K562 (cell line): ENCODE results near the gene PDE6B. TPM values are rescaled to one million over a fixed set of nuclear protein-coding genes. Genes with fewer than 3 reads are reported as not detected.

Source experiments
- CCNT2 ChIP-seq: IDR thresholded peaks from 2 replicates; pipeline ENCODE4 v1.6.1; 2011; ENCODE audit warnings: borderline replicate concordance, low read depth, mild to moderate bottlenecking, moderate library complexity, mixed read lengths, low read length; ENCODE audit not compliant: insufficient read length; ENCODE audit errors: extremely low read depth
- COPS2 ChIP-seq: fragments of 450-650 bp; conservative IDR thresholded peaks from 2 replicates; pipeline ENCODE4 v1.6.1; 2016; ENCODE audit warnings: mild to moderate bottlenecking, moderate library complexity
- RFX5 ChIP-seq: IDR thresholded peaks from 2 replicates; pipeline ENCODE4 v1.6.1; 2011; ENCODE audit warnings: low read depth, mild to moderate bottlenecking, improper control_type of control experiment, low read length
- SIN3A ChIP-seq, 2 experiments: fragments of 150-350 bp in 1 of 2; IDR thresholded peaks; 2 replicates each; pipeline ENCODE4 v1.6.1; 2011 to 2016; ENCODE audit warnings: borderline replicate concordance in 2 of 2, low read depth in 2 of 2, low read length in 2 of 2, mild to moderate bottlenecking in 2 of 2, moderate library complexity in 2 of 2; ENCODE audit not compliant: control insufficient read depth in 1 of 2
- SMAD4 ChIP-seq: fragments of 250-450 bp; sonication (Bioruptor Pico); conservative IDR thresholded peaks from 2 replicates; pipeline ENCODE4 v1.8.0; 2021; ENCODE audit warnings: inconsistent platforms, mild to moderate bottlenecking, moderate library complexity
- TAF7 ChIP-seq: fragments of 450-650 bp; IDR thresholded peaks from 2 replicates; pipeline ENCODE4 v1.6.1; 2016; ENCODE audit warnings: missing genetic modification characterization, missing compliant biosample characterization
- TBP ChIP-seq: optimal IDR thresholded peaks from 2 replicates; pipeline ENCODE3; 2011; ENCODE audit warnings: low read depth, low read length, improper control_type of control experiment
- TFAP4 ChIP-seq: sonication (generic); formaldehyde crosslinking; IDR thresholded peaks from 2 replicates; pipeline ENCODE4 v1.8.0; 2022; ENCODE audit warnings: missing genetic modification reagents, mild to moderate bottlenecking, moderate library complexity, borderline replicate concordance
- ZBTB11 ChIP-seq, 3 experiments: fragments of 200-800 bp in 1 of 3; fragments of 250-450 bp in 1 of 3; fragments of 450-650 bp in 1 of 3; sonication (Bioruptor Pico) in 1 of 3; sonication (Bioruptor generic) in 1 of 3; formaldehyde crosslinking in 1 of 3; IDR thresholded peaks; 2 replicates each; pipeline versions ENCODE4 v1.6.1 to v1.8.0; 2016 to 2022; ENCODE audit warnings: mild to moderate bottlenecking in 2 of 3, missing genetic modification characterization in 2 of 3, missing compliant biosample characterization in 1 of 3, moderate library complexity in 1 of 3
- ZKSCAN3 ChIP-seq: fragments of 250-450 bp; sonication (Bioruptor Pico); IDR thresholded peaks from 2 replicates; pipeline ENCODE4 v1.4.0; 2020
- ZNF121 ChIP-seq: sonication (generic); formaldehyde crosslinking; conservative IDR thresholded peaks from 2 replicates; pipeline ENCODE4 v1.8.0; 2022; ENCODE audit warnings: missing genetic modification reagents
- ZNF696 ChIP-seq: fragments of 250-450 bp; sonication (Bioruptor Pico); conservative IDR thresholded peaks from 2 replicates; pipeline ENCODE4 v1.4.0; 2020; ENCODE audit warnings: mild to moderate bottlenecking, moderate library complexity
- polyA plus RNA-seq, 8 experiments: library from polyadenylated mRNA; depleted of rRNA in 4 of 8; stranded (reverse) in 5 of 8; unstranded in 3 of 8; fragments of >200 nt; fragmentation: Nextera tagmentation in 2 of 8; fragmentation: Illumina TruSeq in 1 of 8; extraction: Ambion mirVana in 2 of 8; extraction: Trizol in 1 of 8; gene quantifications; 2 replicates each; pipeline versions ENCODE4 v1.2.1 to v1.2.3, GENCODE V29; 2011 to 2014; ENCODE audit warnings: inconsistent platforms in 1 of 8, missing spikeins in 1 of 8
- total RNA-seq, 7 experiments: library from RNA; depleted of rRNA in 6 of 7; stranded (reverse); fragments of >200 nt in 6 of 7; fragmentation: Illumina TruSeq in 2 of 7; extraction: Trizol in 2 of 7; gene quantifications; 2 replicates each; pipeline versions ENCODE4 v1.2.1 to v1.2.3, GENCODE V29; 2011 to 2021; ENCODE audit warnings: low replicate concordance in 1 of 7
- TF ChIP-seq, protein P1 (sequence below): fragments of 450-650 bp; IDR thresholded peaks from 2 replicates; pipeline ENCODE4 v1.6.1; 2016; ENCODE audit warnings: mild to moderate bottlenecking
- TF ChIP-seq, protein P2 (sequence below): fragments of 450-650 bp; IDR thresholded peaks from 2 replicates; pipeline ENCODE4 v1.6.1; 2016; ENCODE audit warnings: antibody characterized with exemption
- TF ChIP-seq, protein P3 (sequence below), 3 experiments: fragments of 200-800 bp in 1 of 3; sonication (Bioruptor generic) in 1 of 3; sonication (generic) in 1 of 3; formaldehyde crosslinking in 1 of 3; IDR thresholded peaks; 2 replicates each; pipeline versions ENCODE4 v1.6.1 to v1.8.0; 2016 to 2022; ENCODE audit warnings: mild to moderate bottlenecking in 2 of 3, missing compliant biosample characterization in 2 of 3, missing genetic modification characterization in 2 of 3, missing genetic modification reagents in 1 of 3

Gene PDE6B
- total and polyA plus RNA-seq, 9 of the 15 experiments (the other 6 are each of a cell fraction or from before 2014, with no cell fraction given): 0.04 TPM; not detected in 8

DNA sequence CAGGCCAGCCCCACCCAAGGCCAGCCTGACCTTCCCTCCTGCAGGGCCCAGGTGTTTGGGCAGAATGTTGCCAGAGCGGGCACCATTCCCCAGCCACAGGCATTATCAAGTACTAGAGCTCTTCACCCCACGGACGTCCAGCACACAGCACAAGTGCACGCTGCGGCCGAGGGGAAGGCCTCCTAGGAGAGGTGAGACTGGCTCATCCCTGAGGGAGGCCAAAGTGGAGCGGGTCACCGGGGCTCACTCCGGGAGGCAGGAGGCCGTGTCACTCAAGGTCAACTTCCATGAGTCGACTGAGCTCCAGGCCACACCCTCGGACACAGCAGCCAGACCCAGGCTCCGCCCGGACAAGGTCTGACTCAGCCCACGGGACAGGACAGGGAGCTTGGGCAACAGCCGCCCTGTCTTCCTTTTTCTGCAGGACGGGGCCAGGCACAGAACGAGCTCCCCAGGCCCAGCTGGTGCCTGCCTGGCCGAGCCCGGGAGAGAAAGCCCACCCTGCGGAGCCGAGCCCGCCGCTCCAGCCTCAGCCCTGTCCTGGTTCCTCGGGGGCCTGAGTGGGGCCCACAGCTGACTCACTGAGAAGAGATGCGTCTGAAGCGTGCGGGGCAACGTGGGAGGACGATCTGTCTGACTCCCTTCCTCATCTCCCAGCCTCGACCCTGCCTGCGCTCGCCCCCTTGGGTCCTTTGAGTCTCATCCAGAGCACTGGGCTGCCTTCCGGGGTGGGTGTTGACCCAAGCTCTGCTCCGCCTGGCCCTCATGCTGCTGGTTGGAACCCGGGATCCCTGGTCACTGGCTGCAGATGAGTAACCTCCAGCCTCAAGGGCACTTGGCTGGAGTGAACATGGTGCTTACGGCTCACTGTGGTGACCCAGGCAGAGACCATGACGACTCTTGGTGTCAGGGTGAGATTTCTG lies 61.9 kb downstream of the PDE6B start (continued):
- TF ChIP-seq, protein P1, sequence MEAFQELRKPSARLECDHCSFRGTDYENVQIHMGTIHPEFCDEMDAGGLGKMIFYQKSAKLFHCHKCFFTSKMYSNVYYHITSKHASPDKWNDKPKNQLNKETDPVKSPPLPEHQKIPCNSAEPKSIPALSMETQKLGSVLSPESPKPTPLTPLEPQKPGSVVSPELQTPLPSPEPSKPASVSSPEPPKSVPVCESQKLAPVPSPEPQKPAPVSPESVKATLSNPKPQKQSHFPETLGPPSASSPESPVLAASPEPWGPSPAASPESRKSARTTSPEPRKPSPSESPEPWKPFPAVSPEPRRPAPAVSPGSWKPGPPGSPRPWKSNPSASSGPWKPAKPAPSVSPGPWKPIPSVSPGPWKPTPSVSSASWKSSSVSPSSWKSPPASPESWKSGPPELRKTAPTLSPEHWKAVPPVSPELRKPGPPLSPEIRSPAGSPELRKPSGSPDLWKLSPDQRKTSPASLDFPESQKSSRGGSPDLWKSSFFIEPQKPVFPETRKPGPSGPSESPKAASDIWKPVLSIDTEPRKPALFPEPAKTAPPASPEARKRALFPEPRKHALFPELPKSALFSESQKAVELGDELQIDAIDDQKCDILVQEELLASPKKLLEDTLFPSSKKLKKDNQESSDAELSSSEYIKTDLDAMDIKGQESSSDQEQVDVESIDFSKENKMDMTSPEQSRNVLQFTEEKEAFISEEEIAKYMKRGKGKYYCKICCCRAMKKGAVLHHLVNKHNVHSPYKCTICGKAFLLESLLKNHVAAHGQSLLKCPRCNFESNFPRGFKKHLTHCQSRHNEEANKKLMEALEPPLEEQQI: no peak
- TF ChIP-seq COPS2: no peak
- peak; percentile 90 for TF ChIP-seq TFAP4 (CRISPR knock-in tag)
- TF ChIP-seq TAF7 (tag): peak; percentile 77
- no peak for TF ChIP-seq ZKSCAN3 (CRISPR knock-in tag)
- no peak for TF ChIP-seq SIN3A (IDR thresholded peaks at IDR 0.05; ENCODE audit: borderline replicate concordance in 2 of 2, control insufficient read depth in 1 of 2, low read depth in 2 of 2, low read length in 2 of 2)
- no peak for TF ChIP-seq ZNF696 (CRISPR knock-in tag)
- TF ChIP-seq CCNT2: peak; percentile 65
- TF ChIP-seq RFX5: no peak
- TF ChIP-seq SMAD4 (CRISPR knock-in tag): peak; percentile 91
- TF ChIP-seq, protein P2, sequence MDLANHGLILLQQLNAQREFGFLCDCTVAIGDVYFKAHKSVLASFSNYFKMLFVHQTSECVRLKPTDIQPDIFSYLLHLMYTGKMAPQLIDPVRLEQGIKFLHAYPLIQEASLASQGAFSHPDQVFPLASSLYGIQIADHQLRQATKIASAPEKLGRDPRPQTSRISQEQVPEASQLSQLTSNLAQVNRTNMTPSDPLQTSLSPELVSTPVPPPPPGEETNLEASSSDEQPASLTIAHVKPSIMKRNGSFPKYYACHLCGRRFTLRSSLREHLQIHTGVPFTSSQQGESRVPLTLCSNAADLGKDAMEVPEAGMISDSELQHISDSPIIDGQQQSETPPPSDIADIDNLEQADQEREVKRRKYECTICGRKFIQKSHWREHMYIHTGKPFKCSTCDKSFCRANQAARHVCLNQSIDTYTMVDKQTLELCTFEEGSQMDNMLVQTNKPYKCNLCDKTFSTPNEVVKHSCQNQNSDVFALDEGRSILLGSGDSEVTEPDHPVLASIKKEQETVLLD: no peak
- TF ChIP-seq ZBTB11 (CRISPR knock-in tag; IDR thresholded peaks at IDR 0.05): peak in 1 of 3 experiments; percentile 26; a peak in 1 of 6 replicates
- peak; percentile 73 for TF ChIP-seq TBP
- TF ChIP-seq ZNF121 (CRISPR knock-in tag): peak; percentile 87
- TF ChIP-seq, protein P3, sequence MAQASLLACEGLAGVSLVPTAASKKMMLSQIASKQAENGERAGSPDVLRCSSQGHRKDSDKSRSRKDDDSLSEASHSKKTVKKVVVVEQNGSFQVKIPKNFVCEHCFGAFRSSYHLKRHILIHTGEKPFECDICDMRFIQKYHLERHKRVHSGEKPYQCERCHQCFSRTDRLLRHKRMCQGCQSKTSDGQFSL (CRISPR knock-in tag; IDR thresholded peaks at IDR 0.05): peak; percentile 8; the same call in 1 of the 2 replicates
- TF ChIP-seq, protein P3 (tag; IDR thresholded peaks at IDR 0.05): no peak
